HCT116 (cell line): ENCODE measurements around the gene ING1. TPM values are rescaled to one million over a fixed set of nuclear protein-coding genes. Genes with fewer than 3 reads are reported as not detected.

Experiments
- ATAC-seq: fragments of 200-7000 bp; cut with Tn5 transposase; 2 replicates; pipeline ENCODE4 v1.9.1; 2020; ENCODE audit warnings: mild to moderate bottlenecking, moderate library complexity
- BruUV-seq: library from RNA; stranded (reverse); fragments of 400-500 nt; replicated peaks from 2 replicates; lab custom pipeline; 2021; lab: Mats Ljungman, UMichigan
- CTCF ChIA-PET: fragments of 300-600 bp; sonication (Branson Sonifier 250); formaldehyde crosslinking; loops from one replicate; lab custom pipeline; 2021; ENCODE audit warnings: antibody characterized with exemption; lab: Charles Lee
- POLR2A ChIA-PET: fragments of 300-600, 350-600 bp; sonication (Branson Sonifier 250); formaldehyde crosslinking; loops from one replicate; lab custom pipeline; 2021; ENCODE audit warnings: antibody characterized with exemption; lab: Charles Lee
- RAD21 ChIA-PET, 2 experiments: fragments of 300-600 bp; sonication (Branson Sonifier 250); formaldehyde crosslinking; loops; one replicate each; lab custom pipeline; 2023; ENCODE audit warnings: low total read pairs in 2 of 2; ENCODE audit not compliant: uncharacterized antibody in 2 of 2, unreplicated experiment in 2 of 2, low non-redundant PET in 1 of 2; lab: Charles Lee
- DNase-seq: peaks from one replicate; pipeline ENCODE4 v3.0.0-alpha.2; 2010; ENCODE audit warnings: low read depth, low spot score
- H2AFZ ChIP-seq: fragments of 200-600 bp; shearing (Covaris generic), sonication (generic); 2 replicates; pipeline ENCODE4 v1.6.1; 2017; ENCODE audit warnings: low read depth, mixed run types, mixed read lengths, antibody characterized with exemption, low read length; ENCODE audit not compliant: poor library complexity, severe bottlenecking
- H3K27ac ChIP-seq: 2 replicates; pipeline ENCODE4 v1.5.1; 2012; ENCODE audit warnings: low read depth, low read length
- H3K27me3 ChIP-seq: fragments of 200-600 bp; sonication (generic); 2 replicates; pipeline ENCODE4 v1.6.1; 2016; ENCODE audit warnings: mixed run types, low read length, mixed read lengths; ENCODE audit not compliant: insufficient read depth
- H3K36me3 ChIP-seq, 2 experiments: fragments of 200-500 bp in 1 of 2; fragments of 200-600 bp in 1 of 2; sonication (Bioruptor generic) in 1 of 2; sonication (generic) in 1 of 2; 2 replicates each; pipeline versions ENCODE4 v1.5.1 to v1.6.1; 2014 to 2016; ENCODE audit warnings: low read length in 2 of 2, inconsistent platforms in 1 of 2, mixed read lengths in 1 of 2, mixed run types in 1 of 2; ENCODE audit not compliant: insufficient read depth in 2 of 2, control insufficient read depth in 1 of 2
- H3K4me1 ChIP-seq, 2 experiments: fragments of 200-600 bp in 1 of 2; sonication (generic) in 1 of 2; 2 replicates each; pipeline versions ENCODE4 v1.5.1 to v1.6.1; 2012 to 2017; ENCODE audit warnings: low read length in 2 of 2, inconsistent platforms in 1 of 2, mild to moderate bottlenecking in 1 of 2, mixed read lengths in 1 of 2, mixed run types in 1 of 2, moderate library complexity in 1 of 2; ENCODE audit not compliant: insufficient read depth in 2 of 2, control insufficient read depth in 1 of 2
- H3K4me2 ChIP-seq: fragments of 200-600 bp; sonication (generic); 2 replicates; pipeline ENCODE4 v1.6.1; 2017; ENCODE audit warnings: mixed run types, low read length, mixed read lengths
- H3K4me3 ChIP-seq, 2 experiments: fragments of 200-600 bp in 1 of 2; sonication (generic) in 1 of 2; replicated peaks in 1 of 2; 2 replicates each; pipeline ENCODE4 v1.5.1; 2011 to 2016; ENCODE audit warnings: low read length in 2 of 2, control low read depth in 1 of 2, low read depth in 1 of 2, mild to moderate bottlenecking in 1 of 2, mixed read lengths in 1 of 2, mixed run types in 1 of 2
- H3K79me2 ChIP-seq: fragments of 200-600 bp; sonication (generic); 2 replicates; pipeline ENCODE4 v1.6.1; 2017; ENCODE audit warnings: mild to moderate bottlenecking, mixed run types, low read length, moderate library complexity, mixed read lengths; ENCODE audit not compliant: insufficient read depth
- H3K9ac ChIP-seq: fragments of 200-600 bp; sonication (generic); 2 replicates; pipeline ENCODE4 v1.6.1; 2016; ENCODE audit warnings: low read length, mixed read lengths
- H3K9me2 ChIP-seq: fragments of 200-600 bp; sonication (generic), shearing (Covaris generic); 2 replicates; pipeline ENCODE4 v1.6.1; 2017; ENCODE audit warnings: mixed run types, mild to moderate bottlenecking, moderate library complexity; ENCODE audit not compliant: insufficient read depth
- H3K9me3 ChIP-seq, 2 experiments: fragments of 200-500 bp in 1 of 2; fragments of 200-600 bp in 1 of 2; sonication (Bioruptor generic) in 1 of 2; sonication (generic) in 1 of 2; 2 replicates each; pipeline ENCODE4 v1.6.1; 2014 to 2017; ENCODE audit warnings: low read length in 2 of 2, mixed read lengths in 2 of 2, inconsistent platforms in 1 of 2, low read depth in 1 of 2, mild to moderate bottlenecking in 1 of 2, mixed run types in 1 of 2, moderate library complexity in 1 of 2; ENCODE audit not compliant: control insufficient read depth in 1 of 2, insufficient read depth in 1 of 2
- H4K20me1 ChIP-seq: fragments of 200-600 bp; sonication (generic), shearing (Covaris generic); 2 replicates; pipeline ENCODE4 v1.6.1; 2017; ENCODE audit warnings: mixed run types, mild to moderate bottlenecking, moderate library complexity; ENCODE audit not compliant: insufficient read depth
- CEBPB ChIP-seq: IDR thresholded peaks from 2 replicates; pipeline ENCODE4 v1.6.1; 2012; ENCODE audit warnings: low read depth
- EGR1 ChIP-seq: IDR thresholded peaks from 2 replicates; pipeline ENCODE4 v1.6.1; 2012; ENCODE audit warnings: low read depth
- EZH2 ChIP-seq: fragments of 200-600 bp; sonication (generic); IDR thresholded peaks from 2 replicates; pipeline ENCODE4 v1.6.1; 2017; ENCODE audit warnings: antibody characterized with exemption, mixed run types
- EZH2phosphoT487 ChIP-seq: fragments of 200-600 bp; IDR thresholded peaks from 2 replicates; pipeline ENCODE4 v1.6.1; 2018; ENCODE audit warnings: antibody characterized with exemption, borderline replicate concordance
- FOSL1 ChIP-seq: IDR thresholded peaks from 2 replicates; pipeline ENCODE4 v1.6.1; 2012; ENCODE audit warnings: low read depth
- POLR2AphosphoS5 ChIP-seq: IDR thresholded peaks from 2 replicates; pipeline ENCODE4 v1.6.1; 2011; ENCODE audit warnings: mild to moderate bottlenecking, low read depth, low read length, moderate library complexity
- REST ChIP-seq: IDR thresholded peaks from 2 replicates; pipeline ENCODE4 v1.6.1; 2012; ENCODE audit warnings: low read depth
- TCF7L2 ChIP-seq: IDR thresholded peaks from 2 replicates; pipeline ENCODE4 v1.7.0; 2011; ENCODE audit warnings: borderline replicate concordance, inconsistent platforms; ENCODE audit not compliant: insufficient read depth, insufficient read length; ENCODE audit errors: extremely low read depth
- intact Hi-C: fragments of 100-400 bp; cut with micrococcal nuclease; formaldehyde crosslinking; loops from 2 replicates; pipeline ENCODE4 v1.10.0; 2022
- total RNA-seq: library from RNA; stranded (reverse); gene quantifications from one replicate; pipeline ENCODE4 v1.2.1, GENCODE V29; 2021; ENCODE audit not compliant: unreplicated experiment

The ING1 gene
- total RNA-seq, 1 experiment from 2014 or later: 27.0 TPM

GRCh38 chr13:110664041-110664440 lies 49.5 kb upstream of the ING1 start (continued):
- TF ChIP-seq TCF7L2 (no peak), EZH2 (no peak), REST (no peak), CEBPB (no peak), POLR2AphosphoS5 (no peak)

GRCh38 chr13:110664673-110665072 lies 48.8 kb upstream of the ING1 start:
- Histone ChIP-seq H3K4me1 (no peaks in the 10 kb centered on the region), H3K27me3 (no peaks in the 10 kb centered on the region), H3K9ac (no peak overlapping the region), H3K36me3 (peaks cover 17 to 66% of the 10 kb centered on the region in 2 experiments), H3K9me2 (no peaks in the 10 kb centered on the region), H3K27ac (no peak overlapping the region), H3K79me2 (no peaks in the 10 kb centered on the region; the same call in 1 of the 2 replicates), H3K9me3 (peaks cover 4 to 5% of the 10 kb centered on the region in 2 experiments; a peak in 1 of 4 replicates), H2AFZ (no peak overlapping the region), H3K4me3 (no peak overlapping the region), H3K4me2 (no peak overlapping the region), H4K20me1 (no peaks in the 10 kb centered on the region)
- ATAC-seq: no peak
- RAD21 ChIA-PET: no interaction called here
- BruUV-seq: no TSS peak
- POLR2A ChIA-PET: no interaction called here
- CTCF ChIA-PET: no interaction called here
- no peak for TF ChIP-seq EZH2phosphoT487
- no peak for TF ChIP-seq FOSL1
- TF ChIP-seq EGR1: no peak
- DNase-seq: no peak
- intact Hi-C loops: no loop called here
